HepG2 (cell line): ENCODE data around the gene RNF17. TPM values are rescaled to one million over a fixed set of nuclear protein-coding genes. Genes with fewer than 3 reads are reported as not detected.

Experiments used
- ATAC-seq: fragments of 200-7000 bp; cut with Tn5 transposase; 3 replicates; pipeline ENCODE4 v1.9.1; 2020; ENCODE audit warnings: mild to moderate bottlenecking, moderate library complexity
- Bru-seq: library from RNA; stranded (reverse); fragments of 400-500 nt; gene quantifications from one replicate; lab custom pipeline; 2021; lab: Mats Ljungman, UMichigan
- BruChase-seq, 2 experiments: library from RNA; stranded (reverse); fragments of 400-500 nt; gene quantifications; one replicate each; lab custom pipeline; 2021; lab: Mats Ljungman, UMichigan
- BruUV-seq: library from RNA; stranded (reverse); fragments of 400-500 nt; replicated peaks from 2 replicates; lab custom pipeline; 2021; lab: Mats Ljungman, UMichigan
- CTCF ChIA-PET: fragments of 300-600 bp; formaldehyde crosslinking; extraction: SDS; loops from one replicate; lab custom pipeline; 2021; ENCODE audit warnings: low total read pairs, inconsistent platforms, low intra/inter-chr PET ratio; lab: Yijun Ruan, JAX
- POLR2A ChIA-PET: fragments of 350-600 bp; sonication (Branson Sonifier 250); formaldehyde crosslinking; loops from one replicate; lab custom pipeline; 2020; ENCODE audit warnings: antibody characterized with exemption, inconsistent platforms; lab: Yijun Ruan, JAX
- DNase-seq: peaks from one replicate; pipeline ENCODE4 v3.0.0-alpha.2; 2015; ENCODE audit warnings: low spot score
- FAIRE-seq: peaks from 3 replicates; lab custom pipeline; 2011; peaks lifted over from hg19 to GRCh38; lab: Jason Lieb, UNC
- H2AFZ ChIP-seq: one replicate; pipeline ENCODE4 v1.6.1; 2011; ENCODE audit warnings: low read length, inconsistent platforms
- H3K27ac ChIP-seq: fragments of 300-600 bp; 3 replicates; pipeline ENCODE4 v1.8.0; 2011; ENCODE audit warnings: mixed run types, mild to moderate bottlenecking, mixed read lengths, low read length, inconsistent platforms; ENCODE audit not compliant: insufficient read depth; ENCODE audit errors: extremely low read length
- H3K27me3 ChIP-seq, 2 experiments: fragments of 200-600 bp in 1 of 2; 2 replicates in 1 of 2; 3 replicates in 1 of 2; pipeline versions ENCODE4 v1.6.0 to v1.8.0; 2011; ENCODE audit warnings: low read length in 2 of 2, mild to moderate bottlenecking in 2 of 2, moderate library complexity in 2 of 2, inconsistent platforms in 1 of 2; ENCODE audit not compliant: insufficient read depth in 2 of 2, control insufficient read depth in 1 of 2
- H3K36me3 ChIP-seq, 2 experiments: fragments of 200-600 bp in 1 of 2; replicated peaks in 1 of 2; 2 replicates in 1 of 2; 3 replicates in 1 of 2; pipeline versions ENCODE4 v1.5.1 to v1.8.0; 2011; ENCODE audit warnings: low read length in 2 of 2, inconsistent platforms in 1 of 2; ENCODE audit not compliant: insufficient read depth in 2 of 2, control insufficient read depth in 1 of 2
- H3K4me1 ChIP-seq: 2 replicates; pipeline ENCODE4 v1.5.1; 2012; ENCODE audit warnings: low read length, inconsistent platforms; ENCODE audit not compliant: insufficient read depth
- H3K4me2 ChIP-seq: 2 replicates; pipeline ENCODE4 v1.6.0; 2011; ENCODE audit warnings: low read depth, low read length, inconsistent platforms
- H3K4me3 ChIP-seq, 3 experiments: fragments of 200-600 bp in 1 of 3; sonication (generic), shearing (Covaris generic) in 1 of 3; replicated peaks in 1 of 3; 2 replicates each; pipeline ENCODE4 v1.5.1; 2011 to 2016; ENCODE audit warnings: low read length in 3 of 3, inconsistent platforms in 2 of 3, low read depth in 2 of 3, mild to moderate bottlenecking in 2 of 3, control low read depth in 1 of 3, mixed read lengths in 1 of 3; ENCODE audit not compliant: insufficient read depth in 1 of 3
- H3K79me2 ChIP-seq: one replicate; pipeline ENCODE4 v1.6.1; 2011; ENCODE audit warnings: low read length, inconsistent platforms; ENCODE audit not compliant: insufficient read depth
- H3K9ac ChIP-seq: 2 replicates; pipeline ENCODE4 v1.6.0; 2011; ENCODE audit warnings: mild to moderate bottlenecking, low read depth, low read length, inconsistent platforms; ENCODE audit not compliant: insufficient read depth
- H3K9me3 ChIP-seq: 2 replicates; pipeline ENCODE4 v1.5.1; 2012; ENCODE audit warnings: mild to moderate bottlenecking, low read length
- H4K20me1 ChIP-seq: 2 replicates; pipeline ENCODE4 v1.6.0; 2011; ENCODE audit warnings: inconsistent platforms, mild to moderate bottlenecking, low read length, moderate library complexity; ENCODE audit not compliant: insufficient read depth
- HOXA5 ChIP-seq: sonication (generic); formaldehyde crosslinking; IDR thresholded peaks from 2 replicates; pipeline ENCODE4 v1.4.0; 2020; ENCODE audit warnings: missing genetic modification reagents
- SOX5 ChIP-seq: IDR thresholded peaks from 2 replicates; pipeline ENCODE4 v1.6.1; 2016; ENCODE audit warnings: borderline replicate concordance
- TOE1 ChIP-seq: sonication (generic); formaldehyde crosslinking; IDR thresholded peaks from 2 replicates; pipeline ENCODE4 v1.4.0; 2020; ENCODE audit warnings: mild to moderate bottlenecking, missing genetic modification reagents
- ZKSCAN1 ChIP-seq: fragments of 150-350 bp; IDR thresholded peaks from 2 replicates; pipeline ENCODE4 v1.6.1; 2014; ENCODE audit warnings: low read length
- WGBS: methylation state at CpG from one replicate; pipeline ENCODE4 v1.1.6; 2017; ENCODE audit warnings: low lambda C conversion rate; 5-methylcytosine and 5-hydroxymethylcytosine counted together
- in situ Hi-C: cut with HindIII; loops from 2 replicates; pipeline ENCODE4 v1.10.0; 2017; ENCODE audit warnings: low pct_unique_long_range_greater_than_20kb; ENCODE audit not compliant: extremely low pct_ligation_motif_present
- intact Hi-C: fragments of 100-400 bp; cut with micrococcal nuclease; formaldehyde crosslinking; loops from one replicate; pipeline ENCODE4 v1.10.0; 2022; ENCODE audit not compliant: unreplicated experiment
- long read RNA-seq, 2 experiments: library from RNA in 1 of 2; library from polyadenylated mRNA in 1 of 2; stranded (forward) in 1 of 2; unstranded in 1 of 2; transcript quantifications; one replicate each; pipeline ENCODE4 v2.0.0, GENCODE V29; 2019 to 2022
- polyA minus RNA-seq, 3 experiments: library from RNA; depleted of rRNA, polyadenylated mRNA; stranded (reverse); fragments of >200 nt; gene quantifications; 2 replicates each; pipeline ENCODE4 v1.2.3, GENCODE V29; 2011; ENCODE audit warnings: low replicate concordance in 1 of 3
- polyA plus RNA-seq, 8 experiments: library from polyadenylated mRNA; depleted of rRNA in 3 of 8; stranded (reverse) in 7 of 8; unstranded in 1 of 8; fragments of >200 nt; fragmentation: Illumina TruSeq in 4 of 8; extraction: Trizol in 4 of 8; gene quantifications; 2 replicates each; pipeline versions ENCODE4 v1.2.1 to v1.2.3, GENCODE V29; 2011 to 2016; ENCODE audit warnings: low read depth in 4 of 8, missing spikeins in 1 of 8, mixed read lengths in 1 of 8; ENCODE audit not compliant: insufficient read depth in 1 of 8
- total RNA-seq, 5 experiments: library from RNA; depleted of rRNA; stranded (reverse); fragments of >200 nt; fragmentation: Illumina TruSeq; extraction: Trizol; gene quantifications; 2 replicates each; pipeline ENCODE4 v1.2.3, GENCODE V29; 2016; ENCODE audit warnings: low read depth in 1 of 5
- TF ChIP-seq, protein P1 (sequence below): sonication (generic); formaldehyde crosslinking; IDR thresholded peaks from 2 replicates; pipeline ENCODE4 v1.4.0; 2020; ENCODE audit warnings: mild to moderate bottlenecking, missing genetic modification reagents
- TF ChIP-seq, protein P2 (sequence below): sonication (generic); formaldehyde crosslinking; IDR thresholded peaks from 2 replicates; pipeline ENCODE4 v1.5.0; 2020; ENCODE audit warnings: missing genetic modification reagents

The RNF17 gene, protein sequence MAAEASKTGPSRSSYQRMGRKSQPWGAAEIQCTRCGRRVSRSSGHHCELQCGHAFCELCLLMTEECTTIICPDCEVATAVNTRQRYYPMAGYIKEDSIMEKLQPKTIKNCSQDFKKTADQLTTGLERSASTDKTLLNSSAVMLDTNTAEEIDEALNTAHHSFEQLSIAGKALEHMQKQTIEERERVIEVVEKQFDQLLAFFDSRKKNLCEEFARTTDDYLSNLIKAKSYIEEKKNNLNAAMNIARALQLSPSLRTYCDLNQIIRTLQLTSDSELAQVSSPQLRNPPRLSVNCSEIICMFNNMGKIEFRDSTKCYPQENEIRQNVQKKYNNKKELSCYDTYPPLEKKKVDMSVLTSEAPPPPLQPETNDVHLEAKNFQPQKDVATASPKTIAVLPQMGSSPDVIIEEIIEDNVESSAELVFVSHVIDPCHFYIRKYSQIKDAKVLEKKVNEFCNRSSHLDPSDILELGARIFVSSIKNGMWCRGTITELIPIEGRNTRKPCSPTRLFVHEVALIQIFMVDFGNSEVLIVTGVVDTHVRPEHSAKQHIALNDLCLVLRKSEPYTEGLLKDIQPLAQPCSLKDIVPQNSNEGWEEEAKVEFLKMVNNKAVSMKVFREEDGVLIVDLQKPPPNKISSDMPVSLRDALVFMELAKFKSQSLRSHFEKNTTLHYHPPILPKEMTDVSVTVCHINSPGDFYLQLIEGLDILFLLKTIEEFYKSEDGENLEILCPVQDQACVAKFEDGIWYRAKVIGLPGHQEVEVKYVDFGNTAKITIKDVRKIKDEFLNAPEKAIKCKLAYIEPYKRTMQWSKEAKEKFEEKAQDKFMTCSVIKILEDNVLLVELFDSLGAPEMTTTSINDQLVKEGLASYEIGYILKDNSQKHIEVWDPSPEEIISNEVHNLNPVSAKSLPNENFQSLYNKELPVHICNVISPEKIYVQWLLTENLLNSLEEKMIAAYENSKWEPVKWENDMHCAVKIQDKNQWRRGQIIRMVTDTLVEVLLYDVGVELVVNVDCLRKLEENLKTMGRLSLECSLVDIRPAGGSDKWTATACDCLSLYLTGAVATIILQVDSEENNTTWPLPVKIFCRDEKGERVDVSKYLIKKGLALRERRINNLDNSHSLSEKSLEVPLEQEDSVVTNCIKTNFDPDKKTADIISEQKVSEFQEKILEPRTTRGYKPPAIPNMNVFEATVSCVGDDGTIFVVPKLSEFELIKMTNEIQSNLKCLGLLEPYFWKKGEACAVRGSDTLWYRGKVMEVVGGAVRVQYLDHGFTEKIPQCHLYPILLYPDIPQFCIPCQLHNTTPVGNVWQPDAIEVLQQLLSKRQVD (N-terminal part only)
- not detected in 2 replicates for total RNA-seq (2016; rRNA removed; fragmentation: Illumina TruSeq; extraction: Trizol)
- not detected in 2 replicates for total RNA-seq (2016; cell fraction: cytosol; rRNA removed; fragmentation: Illumina TruSeq; extraction: Trizol; ENCODE audit: low read depth)
- total RNA-seq (2016; cell fraction: insoluble cytoplasmic fraction; rRNA removed; fragmentation: Illumina TruSeq; extraction: Trizol): not detected in 2 replicates
- total RNA-seq (2016; cell fraction: membrane; rRNA removed; fragmentation: Illumina TruSeq; extraction: Trizol): not detected in 2 replicates
- not detected in 2 replicates for total RNA-seq (2016; cell fraction: nucleus; rRNA removed; fragmentation: Illumina TruSeq; extraction: Trizol)
- not detected in 2 replicates for polyA plus RNA-seq (2011; rRNA removed)
- not detected in 2 replicates for polyA plus RNA-seq (2011; cell fraction: cytosol; rRNA removed)
- polyA plus RNA-seq (2011; cell fraction: nucleus; rRNA removed): not detected in 2 replicates
- not detected in 2 replicates for polyA plus RNA-seq (2012)
- polyA plus RNA-seq (2016; cell fraction: cytosol; fragmentation: Illumina TruSeq; extraction: Trizol; ENCODE audit: low read depth): not detected in 2 replicates
- not detected in 2 replicates for polyA plus RNA-seq (2016; cell fraction: insoluble cytoplasmic fraction; fragmentation: Illumina TruSeq; extraction: Trizol; ENCODE audit: low read depth)
- not detected in 2 replicates for polyA plus RNA-seq (2016; cell fraction: membrane; fragmentation: Illumina TruSeq; extraction: Trizol; ENCODE audit: low read depth)
- not detected in 2 replicates for polyA plus RNA-seq (2016; cell fraction: nucleus; fragmentation: Illumina TruSeq; extraction: Trizol; ENCODE audit: insufficient read depth, low read depth)
- not detected in 2 replicates for polyA minus RNA-seq (2011; rRNA and poly(A)+ RNA removed; ENCODE audit: low replicate concordance)
- not detected in 2 replicates for polyA minus RNA-seq (2011; cell fraction: cytosol; rRNA and poly(A)+ RNA removed)
- polyA minus RNA-seq (2011; cell fraction: nucleus; rRNA and poly(A)+ RNA removed): not detected in 2 replicates
- Bru-seq, nascent RNA: percentile 2 among the genes with signal in this experiment
- percentile 1 among the genes with signal in this experiment for BruChase-seq, experiment 1, labeled RNA remaining after a 6-hour chase
- percentile 1 among the genes with signal in this experiment for BruChase-seq, experiment 2, labeled RNA remaining after a 2-hour chase
- long read RNA-seq, experiment 1: 0 reads
- long read RNA-seq, experiment 2: 0 reads

DNA sequence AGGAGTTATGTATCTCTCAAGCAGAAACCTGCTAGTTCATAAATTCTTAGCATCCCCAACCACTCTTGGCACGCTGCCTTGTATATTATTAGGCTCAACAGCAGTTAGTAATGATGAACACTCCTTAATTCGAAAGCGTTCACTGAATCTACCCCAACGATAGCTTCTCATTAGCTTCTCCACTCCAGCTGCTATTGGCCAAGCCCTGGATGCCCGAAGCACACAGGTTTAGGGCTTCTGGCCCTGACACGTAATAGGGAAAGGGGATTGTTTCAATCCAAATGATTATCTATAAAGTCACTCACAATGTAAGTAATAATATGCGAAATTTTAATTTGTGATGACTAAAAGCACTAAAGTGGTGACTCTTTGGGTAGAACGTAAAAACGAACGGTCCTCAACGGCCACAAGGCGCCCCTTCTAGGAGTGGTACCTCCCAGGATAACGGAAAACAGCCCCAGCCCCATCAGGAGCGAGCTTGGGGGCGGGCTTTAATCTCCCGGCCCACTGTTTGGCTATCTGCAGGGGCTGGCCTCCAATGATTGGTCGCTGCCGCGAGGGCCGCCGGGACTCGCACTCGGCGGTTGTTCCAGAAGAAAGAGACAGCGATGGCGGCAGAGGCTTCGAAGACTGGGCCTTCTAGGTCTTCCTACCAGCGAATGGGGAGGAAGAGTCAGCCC, at the start of gene RNF17:
TSS of gene RNF17 (plus strand) at position 574 of the 680 bp plus-strand sequence. CDS start at position 609, 35 bp downstream.
- ATAC-seq (no peak), DNase-seq (no peak), FAIRE-seq (no peak)
- Histone ChIP-seq H2AFZ (no peak within 1 kb of the TSS), H4K20me1 (no peaks in the 10 kb centered on the region), H3K27me3 (no peaks in the 10 kb centered on the region), H3K9ac (no peak within 1 kb of the TSS), H3K4me1 (no peaks in the 10 kb centered on the region), H3K4me3 (no peak within 1 kb of the TSS), H3K79me2 (no peaks in the 10 kb centered on the region), H3K27ac (no peak within 1 kb of the TSS), H3K9me3 (no peaks in the 10 kb centered on the region), H3K4me2 (no peak within 1 kb of the TSS), H3K36me3 (no peaks in the 10 kb centered on the region)
- POLR2A ChIA-PET: no interaction called here
- 54% methylated on average over 28 of the region's 28 CpGs for WGBS
- CTCF ChIA-PET: no interaction called here
- no TSS peak for BruUV-seq
- in situ Hi-C loops: no loop called here
- intact Hi-C loops: no loop called here
- TF ChIP-seq HOXA5 (CRISPR knock-in tag): no peak
- TF ChIP-seq SOX5: no peak
- TF ChIP-seq TOE1 (CRISPR knock-in tag): no peak
- TF ChIP-seq, protein P1, sequence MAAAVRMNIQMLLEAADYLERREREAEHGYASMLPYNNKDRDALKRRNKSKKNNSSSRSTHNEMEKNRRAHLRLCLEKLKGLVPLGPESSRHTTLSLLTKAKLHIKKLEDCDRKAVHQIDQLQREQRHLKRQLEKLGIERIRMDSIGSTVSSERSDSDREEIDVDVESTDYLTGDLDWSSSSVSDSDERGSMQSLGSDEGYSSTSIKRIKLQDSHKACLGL (CRISPR knock-in tag): no peak
- TF ChIP-seq, protein P2, sequence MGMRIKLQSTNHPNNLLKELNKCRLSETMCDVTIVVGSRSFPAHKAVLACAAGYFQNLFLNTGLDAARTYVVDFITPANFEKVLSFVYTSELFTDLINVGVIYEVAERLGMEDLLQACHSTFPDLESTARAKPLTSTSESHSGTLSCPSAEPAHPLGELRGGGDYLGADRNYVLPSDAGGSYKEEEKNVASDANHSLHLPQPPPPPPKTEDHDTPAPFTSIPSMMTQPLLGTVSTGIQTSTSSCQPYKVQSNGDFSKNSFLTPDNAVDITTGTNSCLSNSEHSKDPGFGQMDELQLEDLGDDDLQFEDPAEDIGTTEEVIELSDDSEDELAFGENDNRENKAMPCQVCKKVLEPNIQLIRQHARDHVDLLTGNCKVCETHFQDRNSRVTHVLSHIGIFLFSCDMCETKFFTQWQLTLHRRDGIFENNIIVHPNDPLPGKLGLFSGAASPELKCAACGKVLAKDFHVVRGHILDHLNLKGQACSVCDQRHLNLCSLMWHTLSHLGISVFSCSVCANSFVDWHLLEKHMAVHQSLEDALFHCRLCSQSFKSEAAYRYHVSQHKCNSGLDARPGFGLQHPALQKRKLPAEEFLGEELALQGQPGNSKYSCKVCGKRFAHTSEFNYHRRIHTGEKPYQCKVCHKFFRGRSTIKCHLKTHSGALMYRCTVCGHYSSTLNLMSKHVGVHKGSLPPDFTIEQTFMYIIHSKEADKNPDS (CRISPR knock-in tag): no peak
- TF ChIP-seq ZKSCAN1: no peak
